Prostate gland (tissue), 2 donors: ENCODE measurements around the gene INHA.

Source experiments
- CTCF ChIP-seq, 4 experiments: fragments of 200-600 bp in 2 of 4; fragments of 450-650 bp in 2 of 4; sonication (generic) in 2 of 4; IDR thresholded peaks; 1 replicate in 3 of 4; 2 replicates in 1 of 4; pipeline ENCODE4 v1.5.1; 2016 to 2019; ENCODE audit warnings: antibody characterized with exemption in 4 of 4, mild to moderate bottlenecking in 2 of 4, moderate library complexity in 2 of 4
- POLR2A ChIP-seq: fragments of 450-650 bp; IDR thresholded peaks from one replicate; pipeline ENCODE4 v1.6.1; 2016; ENCODE audit warnings: antibody characterized with exemption, mild to moderate bottlenecking

GRCh38 chr2:219561179-219562048 lies 10.7 kb upstream of the INHA start:
- TF ChIP-seq CTCF (IDR thresholded peaks at IDR 0.05), result no peak
- TF ChIP-seq POLR2A, result no peak
